HCEC 1CT (cell line): ENCODE results near the gene SNURF.
"Not testable (repeated sequence)": the region's sequence is repeated elsewhere in the genome, so short reads cannot be mapped to it uniquely, and the experiment has no call there.

ENCODE experiments used
- DNase-seq: peaks from one replicate; pipeline ENCODE4 v3.0.0-alpha.2; 2017

SNURF gene

GRCh38 chr15:24954783-24955530, at the start of gene SNURF, which contains the start of gene SNRPN:
SNURF (plus strand) TSS chr15:24954987; CDS start chr15:24955049, 62 bp downstream.
SNRPN (plus strand) TSS chr15:24954987; CDS start chr15:24974454, 19,467 bp downstream.
- DNase-seq = peak; percentile 72

- DNase-seq = no peak
Observed at GRCh38 chr15:24916305-24917009, 38.3 kb upstream of the SNURF start.

GRCh38 chr15:24917431-24917830, 37.4 kb upstream of the SNURF start:
- no peak for DNase-seq

- no peak for DNase-seq
Observed at GRCh38 chr15:24919446-24919845, 35.3 kb upstream of the SNURF start.

GRCh38 chr15:24922781-24923180, 32.0 kb upstream of the SNURF start:
- not testable (repeated sequence) for DNase-seq

- no peak for DNase-seq
Observed at GRCh38 chr15:24924153-24924552, 30.6 kb upstream of the SNURF start.

- no peak for DNase-seq
Observed at GRCh38 chr15:24924621-24925020, 30.2 kb upstream of the SNURF start.

- DNase-seq = not testable (repeated sequence)
Observed at GRCh38 chr15:24931874-24932732, 22.7 kb upstream of the SNURF start.

- DNase-seq = no peak
Observed at GRCh38 chr15:24933716-24934115, 21.1 kb upstream of the SNURF start.

GRCh38 chr15:24938224-24938623, 16.6 kb upstream of the SNURF start:
- DNase-seq = not testable (repeated sequence)

- DNase-seq = no peak
Observed at GRCh38 chr15:24940236-24940635, 14.6 kb upstream of the SNURF start.

GRCh38 chr15:24943361-24943760, 11.4 kb upstream of the SNURF start:
- no peak for DNase-seq

GRCh38 chr15:24944954-24945353, 9.8 kb upstream of the SNURF start:
- DNase-seq = no peak

GRCh38 chr15:24945711-24946110, 9.1 kb upstream of the SNURF start:
- DNase-seq = no peak

- no peak for DNase-seq
Observed at GRCh38 chr15:24948495-24948894, 6.3 kb upstream of the SNURF start.

GRCh38 chr15:24955531-24955921, 739 bp downstream of the SNURF start:
- no peak for DNase-seq

- peak; percentile 37 for DNase-seq
Observed at GRCh38 chr15:24956111-24956838, 1.5 kb downstream of the SNURF start.

- DNase-seq = no peak
Observed at GRCh38 chr15:24957691-24958090, 2.9 kb downstream of the SNURF start.

- no peak for DNase-seq
Observed at GRCh38 chr15:24961967-24962366, 7.2 kb downstream of the SNURF start.

- DNase-seq = no peak
Observed at GRCh38 chr15:24962880-24963279, 8.1 kb downstream of the SNURF start.

GRCh38 chr15:24966364-24967103, 11.7 kb downstream of the SNURF start:
- no peak for DNase-seq

- DNase-seq = no peak
Observed at GRCh38 chr15:24971052-24971451, 16.3 kb downstream of the SNURF start.
